ENCODE results near the gene PDK4.

GRCh38 chr7:95543312-95543711 is 53.0 kb downstream of the PDK4 start:
- TF ChIP-seq CTCF (IDR thresholded peaks at IDR 0.05; ENCODE audit: low read depth, low read length), result no peak
- no peak for TF ChIP-seq EZH2phosphoT487 (IDR thresholded peaks at IDR 0.05; ENCODE audit: low read depth)

All from OCI-LY3 (cell line).